GM12878 (cell line): Measurements from ENCODE around the gene YIF1A. TPM values are rescaled to one million over a fixed set of nuclear protein-coding genes. Genes with fewer than 3 reads are reported as not detected.

Experiments
- CBX3 ChIP-seq: fragments of 200-600 bp; sonication (generic); IDR thresholded peaks from 2 replicates; pipeline ENCODE4 v1.6.1; 2016; ENCODE audit warnings: low read depth, borderline replicate concordance
- NFYA ChIP-seq: IDR thresholded peaks from 2 replicates; pipeline ENCODE4 v1.6.1; 2011; ENCODE audit warnings: low read depth, mild to moderate bottlenecking, low read length, improper control_type of control experiment, borderline replicate concordance
- POLR2A ChIP-seq: IDR thresholded peaks from 2 replicates; pipeline ENCODE4 v1.6.1; 2011; ENCODE audit warnings: low read depth, mild to moderate bottlenecking, low read length
- RUNX3 ChIP-seq: IDR thresholded peaks from 2 replicates; pipeline ENCODE4 v1.6.1; 2012; ENCODE audit warnings: low read length, inconsistent platforms
- TCF12 ChIP-seq: IDR thresholded peaks from 2 replicates; pipeline ENCODE4 v1.6.1; 2011; ENCODE audit warnings: low read depth, mild to moderate bottlenecking, low read length
- polyA plus RNA-seq, 11 experiments: library from polyadenylated mRNA; depleted of rRNA in 4 of 11; unstranded in 6 of 11; stranded (reverse) in 5 of 11; fragments of >200 nt; fragmentation: Nextera tagmentation in 4 of 11; fragmentation: Illumina TruSeq in 1 of 11; extraction: Ambion mirVana in 4 of 11; extraction: Trizol in 1 of 11; gene quantifications; 1 replicate in 1 of 11; 2 replicates in 10 of 11; pipeline versions ENCODE4 v1.2.1 to v1.2.3, GENCODE V29; 2011 to 2016; ENCODE audit warnings: inconsistent platforms in 2 of 11, missing spikeins in 2 of 11, low read depth in 1 of 11
- total RNA-seq, 4 experiments: library from RNA; depleted of rRNA in 3 of 4; stranded (reverse); fragments of >200 nt in 3 of 4; fragmentation: Illumina TruSeq in 1 of 4; extraction: Trizol in 1 of 4; gene quantifications; 2 replicates each; pipeline versions ENCODE4 v1.2.1 to v1.2.3, GENCODE V29; 2013 to 2021
- TF ChIP-seq, protein P1 (sequence below): IDR thresholded peaks from 2 replicates; pipeline ENCODE4 v1.6.1; 2012; ENCODE audit warnings: low read depth, low read length, improper control_type of control experiment
- TF ChIP-seq, protein P2 (sequence below): fragments of 450-650 bp; IDR thresholded peaks from 2 replicates; pipeline ENCODE4 v1.6.1; 2017; ENCODE audit warnings: antibody characterized with exemption, mild to moderate bottlenecking, moderate library complexity
- TF ChIP-seq, protein P3 (sequence below): fragments of 450-650 bp; IDR thresholded peaks from 2 replicates; pipeline ENCODE4 v1.6.1; 2014; ENCODE audit warnings: mild to moderate bottlenecking

YIF1A gene
- total and polyA plus RNA-seq, 10 of the 15 experiments (the other 5 are each of a cell fraction or from before 2014, with no cell fraction given): 6.6 to 128 (median 71.7) TPM

DNA sequence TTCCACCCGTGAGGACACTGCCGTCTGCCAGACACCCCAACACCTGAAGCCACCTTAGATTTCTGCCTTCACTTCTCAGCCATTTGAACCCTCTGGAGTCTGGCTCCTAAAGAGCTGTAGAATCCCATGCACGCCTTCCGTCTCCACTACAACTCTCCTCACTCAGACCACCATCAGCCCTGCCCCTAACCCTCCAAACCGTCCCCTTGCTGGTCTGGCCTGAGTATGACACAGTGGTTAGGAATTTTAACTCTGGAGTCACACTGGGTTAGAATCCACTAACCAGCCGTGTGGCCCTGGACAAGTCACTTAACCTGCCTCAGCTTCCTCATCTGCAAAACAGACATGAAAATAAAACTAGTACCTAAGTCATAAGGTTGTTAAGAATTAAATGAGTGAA, 7.9 kb downstream of the YIF1A start (continued):
- TF ChIP-seq, protein P1, sequence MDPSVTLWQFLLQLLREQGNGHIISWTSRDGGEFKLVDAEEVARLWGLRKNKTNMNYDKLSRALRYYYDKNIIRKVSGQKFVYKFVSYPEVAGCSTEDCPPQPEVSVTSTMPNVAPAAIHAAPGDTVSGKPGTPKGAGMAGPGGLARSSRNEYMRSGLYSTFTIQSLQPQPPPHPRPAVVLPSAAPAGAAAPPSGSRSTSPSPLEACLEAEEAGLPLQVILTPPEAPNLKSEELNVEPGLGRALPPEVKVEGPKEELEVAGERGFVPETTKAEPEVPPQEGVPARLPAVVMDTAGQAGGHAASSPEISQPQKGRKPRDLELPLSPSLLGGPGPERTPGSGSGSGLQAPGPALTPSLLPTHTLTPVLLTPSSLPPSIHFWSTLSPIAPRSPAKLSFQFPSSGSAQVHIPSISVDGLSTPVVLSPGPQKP: no peak
- TF ChIP-seq, protein P2, sequence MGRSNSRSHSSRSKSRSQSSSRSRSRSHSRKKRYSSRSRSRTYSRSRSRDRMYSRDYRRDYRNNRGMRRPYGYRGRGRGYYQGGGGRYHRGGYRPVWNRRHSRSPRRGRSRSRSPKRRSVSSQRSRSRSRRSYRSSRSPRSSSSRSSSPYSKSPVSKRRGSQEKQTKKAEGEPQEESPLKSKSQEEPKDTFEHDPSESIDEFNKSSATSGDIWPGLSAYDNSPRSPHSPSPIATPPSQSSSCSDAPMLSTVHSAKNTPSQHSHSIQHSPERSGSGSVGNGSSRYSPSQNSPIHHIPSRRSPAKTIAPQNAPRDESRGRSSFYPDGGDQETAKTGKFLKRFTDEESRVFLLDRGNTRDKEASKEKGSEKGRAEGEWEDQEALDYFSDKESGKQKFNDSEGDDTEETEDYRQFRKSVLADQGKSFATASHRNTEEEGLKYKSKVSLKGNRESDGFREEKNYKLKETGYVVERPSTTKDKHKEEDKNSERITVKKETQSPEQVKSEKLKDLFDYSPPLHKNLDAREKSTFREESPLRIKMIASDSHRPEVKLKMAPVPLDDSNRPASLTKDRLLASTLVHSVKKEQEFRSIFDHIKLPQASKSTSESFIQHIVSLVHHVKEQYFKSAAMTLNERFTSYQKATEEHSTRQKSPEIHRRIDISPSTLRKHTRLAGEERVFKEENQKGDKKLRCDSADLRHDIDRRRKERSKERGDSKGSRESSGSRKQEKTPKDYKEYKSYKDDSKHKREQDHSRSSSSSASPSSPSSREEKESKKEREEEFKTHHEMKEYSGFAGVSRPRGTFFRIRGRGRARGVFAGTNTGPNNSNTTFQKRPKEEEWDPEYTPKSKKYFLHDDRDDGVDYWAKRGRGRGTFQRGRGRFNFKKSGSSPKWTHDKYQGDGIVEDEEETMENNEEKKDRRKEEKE: no peak
- TF ChIP-seq CBX3: no peak
- TF ChIP-seq POLR2A: no peak
- TF ChIP-seq, protein P3, sequence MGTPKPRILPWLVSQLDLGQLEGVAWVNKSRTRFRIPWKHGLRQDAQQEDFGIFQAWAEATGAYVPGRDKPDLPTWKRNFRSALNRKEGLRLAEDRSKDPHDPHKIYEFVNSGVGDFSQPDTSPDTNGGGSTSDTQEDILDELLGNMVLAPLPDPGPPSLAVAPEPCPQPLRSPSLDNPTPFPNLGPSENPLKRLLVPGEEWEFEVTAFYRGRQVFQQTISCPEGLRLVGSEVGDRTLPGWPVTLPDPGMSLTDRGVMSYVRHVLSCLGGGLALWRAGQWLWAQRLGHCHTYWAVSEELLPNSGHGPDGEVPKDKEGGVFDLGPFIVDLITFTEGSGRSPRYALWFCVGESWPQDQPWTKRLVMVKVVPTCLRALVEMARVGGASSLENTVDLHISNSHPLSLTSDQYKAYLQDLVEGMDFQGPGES: no peak
- TF ChIP-seq RUNX3: no peak
- TF ChIP-seq NFYA: no peak
- TF ChIP-seq TCF12: no peak
